ENCODE data around the gene MYLK. TPM values are rescaled to one million over a fixed set of nuclear protein-coding genes. Genes with fewer than 3 reads are reported as not detected.

Gene MYLK
- total RNA-seq, 1 experiment from 2014 or later = 23.0 TPM

DNA sequence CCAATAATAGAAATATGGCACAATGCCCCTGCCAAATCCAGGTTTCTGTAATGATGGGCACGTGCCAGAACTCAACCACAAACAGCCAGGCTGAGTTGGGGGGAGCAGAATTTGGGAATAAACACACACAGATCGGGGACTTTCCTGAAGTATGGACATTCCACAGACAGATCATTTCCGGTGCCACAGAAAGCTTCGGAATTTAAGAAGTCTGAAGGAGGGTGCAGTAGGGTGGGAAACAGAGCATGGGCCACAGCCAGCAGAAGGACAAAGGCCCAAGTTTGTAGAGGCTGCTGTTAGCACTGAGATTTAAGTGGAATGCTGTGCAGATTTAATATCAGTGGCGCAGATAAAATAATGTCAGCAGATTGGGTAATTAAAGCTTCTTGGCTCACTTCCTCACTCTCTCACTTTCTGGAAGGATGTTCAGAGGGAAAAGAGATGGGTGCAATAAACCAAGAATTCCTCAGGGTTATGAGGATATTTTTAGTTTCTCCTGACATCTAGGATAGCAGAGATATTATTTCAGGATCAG is 67.4 kb downstream of the MYLK start:
- Mint-ChIP-seq H3K4me3 (ENCODE audit: unreplicated experiment) (no peak overlapping the region), H3K27ac (ENCODE audit: unreplicated experiment) (no peak overlapping the region), H3K36me3 (ENCODE audit: insufficient read depth, unreplicated experiment) (no peaks in the 10 kb centered on the region), H3K27me3 (ENCODE audit: insufficient read depth, unreplicated experiment) (no peaks in the 10 kb centered on the region), H3K9me3 (ENCODE audit: unreplicated experiment) (no peaks in the 10 kb centered on the region), H3K4me1 (ENCODE audit: low read depth, unreplicated experiment) (peaks cover 21% of the 10 kb centered on the region)
- no peaks in the 10 kb centered on the region for H3K27me3 ChIP-seq (replicated peaks; ENCODE audit: control insufficient read depth, insufficient read depth, low read length)
- intact Hi-C loops (cut with micrococcal nuclease; ENCODE audit: unreplicated experiment) = no loop called here
- CTCF ChIA-PET = no interaction called here
- no peaks in the 10 kb centered on the region for H3K9me3 ChIP-seq
- POLR2A ChIA-PET = no interaction called here
- H3K4me3 ChIP-seq (ENCODE audit: low read depth, low read length) = no peak overlapping the region
- H3K36me3 ChIP-seq (ENCODE audit: control insufficient read depth, insufficient read depth, low read length) = no peaks in the 10 kb centered on the region
- peaks cover 37% of the 10 kb centered on the region for H3K4me1 ChIP-seq
- no peak for DNase-seq
- no TSS peak for BruUV-seq (replicated peaks)
- TF ChIP-seq, protein P1, sequence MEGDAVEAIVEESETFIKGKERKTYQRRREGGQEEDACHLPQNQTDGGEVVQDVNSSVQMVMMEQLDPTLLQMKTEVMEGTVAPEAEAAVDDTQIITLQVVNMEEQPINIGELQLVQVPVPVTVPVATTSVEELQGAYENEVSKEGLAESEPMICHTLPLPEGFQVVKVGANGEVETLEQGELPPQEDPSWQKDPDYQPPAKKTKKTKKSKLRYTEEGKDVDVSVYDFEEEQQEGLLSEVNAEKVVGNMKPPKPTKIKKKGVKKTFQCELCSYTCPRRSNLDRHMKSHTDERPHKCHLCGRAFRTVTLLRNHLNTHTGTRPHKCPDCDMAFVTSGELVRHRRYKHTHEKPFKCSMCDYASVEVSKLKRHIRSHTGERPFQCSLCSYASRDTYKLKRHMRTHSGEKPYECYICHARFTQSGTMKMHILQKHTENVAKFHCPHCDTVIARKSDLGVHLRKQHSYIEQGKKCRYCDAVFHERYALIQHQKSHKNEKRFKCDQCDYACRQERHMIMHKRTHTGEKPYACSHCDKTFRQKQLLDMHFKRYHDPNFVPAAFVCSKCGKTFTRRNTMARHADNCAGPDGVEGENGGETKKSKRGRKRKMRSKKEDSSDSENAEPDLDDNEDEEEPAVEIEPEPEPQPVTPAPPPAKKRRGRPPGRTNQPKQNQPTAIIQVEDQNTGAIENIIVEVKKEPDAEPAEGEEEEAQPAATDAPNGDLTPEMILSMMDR (IDR thresholded peaks at IDR 0.05; ENCODE audit: insufficient read depth in 1 of 2, low read depth in 1 of 2, low read length in 1 of 2, severe bottlenecking in 1 of 2, unreplicated experiment in 1 of 2) = no peak

DNA sequence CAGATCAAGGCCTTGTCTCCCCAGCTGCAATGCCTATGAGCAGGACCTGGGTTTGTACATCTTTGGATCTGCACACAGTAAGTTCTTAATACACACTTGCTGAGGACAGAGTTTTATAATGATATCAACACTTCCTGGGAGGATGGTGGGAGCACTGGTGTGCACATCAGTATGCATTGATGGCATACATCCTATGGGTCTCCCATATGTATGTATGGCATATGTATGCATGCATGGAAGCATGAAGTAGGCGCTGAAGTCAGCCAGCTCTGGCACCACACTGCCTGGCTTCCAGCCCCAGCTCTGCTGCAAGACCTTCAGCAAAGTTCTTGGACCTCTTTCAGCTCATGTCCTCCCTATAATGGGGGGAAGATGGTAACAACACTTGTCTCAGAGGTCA is 68.2 kb downstream of the MYLK start:
- Histone ChIP-seq H3K4me1 (peaks cover 34% of the 10 kb centered on the region), H3K27me3 (replicated peaks; ENCODE audit: control insufficient read depth, insufficient read depth, low read length) (no peaks in the 10 kb centered on the region), H3K36me3 (ENCODE audit: control insufficient read depth, insufficient read depth, low read length) (no peaks in the 10 kb centered on the region), H3K9me3 (no peaks in the 10 kb centered on the region), H3K4me3 (ENCODE audit: low read depth, low read length) (no peak overlapping the region)
- H3K27me3 Mint-ChIP-seq (ENCODE audit: insufficient read depth, unreplicated experiment) = no peaks in the 10 kb centered on the region
- intact Hi-C loops (cut with micrococcal nuclease; ENCODE audit: unreplicated experiment) = no loop called here
- no peak overlapping the region for H3K4me3 Mint-ChIP-seq (ENCODE audit: unreplicated experiment)
- TF ChIP-seq, protein P1 (IDR thresholded peaks at IDR 0.05; ENCODE audit: insufficient read depth in 1 of 2, low read depth in 1 of 2, low read length in 1 of 2, severe bottlenecking in 1 of 2, unreplicated experiment in 1 of 2) = no peak
- ChIA-PET CTCF (no interaction called here), POLR2A (no interaction called here)
- no peaks in the 10 kb centered on the region for H3K9me3 Mint-ChIP-seq (ENCODE audit: unreplicated experiment)
- peaks cover 21% of the 10 kb centered on the region for H3K4me1 Mint-ChIP-seq (ENCODE audit: low read depth, unreplicated experiment)
- DNase-seq = no peak
- H3K36me3 Mint-ChIP-seq (ENCODE audit: insufficient read depth, unreplicated experiment) = peaks cover 2% of the 10 kb centered on the region
- no peak overlapping the region for H3K27ac Mint-ChIP-seq (ENCODE audit: unreplicated experiment)
- no TSS peak for BruUV-seq (replicated peaks)

- DNase-seq = no peak
- CTCF ChIA-PET = no interaction called here
- POLR2A ChIA-PET = no interaction called here
- H3K27me3 Mint-ChIP-seq (ENCODE audit: insufficient read depth, unreplicated experiment) = no peaks in the 10 kb centered on the region
- H3K27ac Mint-ChIP-seq (ENCODE audit: unreplicated experiment) = no peak overlapping the region
- H3K9me3 Mint-ChIP-seq (ENCODE audit: unreplicated experiment) = no peaks in the 10 kb centered on the region
- Histone ChIP-seq H3K4me1 (peaks cover 22% of the 10 kb centered on the region), H3K27me3 (replicated peaks; ENCODE audit: control insufficient read depth, insufficient read depth, low read length) (no peaks in the 10 kb centered on the region), H3K4me3 (ENCODE audit: low read depth, low read length) (no peak overlapping the region), H3K9me3 (no peaks in the 10 kb centered on the region), H3K36me3 (ENCODE audit: control insufficient read depth, insufficient read depth, low read length) (no peaks in the 10 kb centered on the region)
- peaks cover 4% of the 10 kb centered on the region for H3K36me3 Mint-ChIP-seq (ENCODE audit: insufficient read depth, unreplicated experiment)
- no TSS peak for BruUV-seq (replicated peaks)
- TF ChIP-seq, protein P1 (IDR thresholded peaks at IDR 0.05; ENCODE audit: insufficient read depth in 1 of 2, low read depth in 1 of 2, low read length in 1 of 2, severe bottlenecking in 1 of 2, unreplicated experiment in 1 of 2) = no peak
- H3K4me1 Mint-ChIP-seq (ENCODE audit: low read depth, unreplicated experiment) = peaks cover 1% of the 10 kb centered on the region
- no peak overlapping the region for H3K4me3 Mint-ChIP-seq (ENCODE audit: unreplicated experiment)
- intact Hi-C loops (cut with micrococcal nuclease; ENCODE audit: unreplicated experiment) = no loop called here
Measured at GRCh38 chr3:123813876-123814275, 70.3 kb downstream of the MYLK start.

Measured in Caco-2 (cell line).